Transverse colon (tissue), 4 donors: ENCODE data around the gene STK31.

Experiments
- EP300 ChIP-seq: sonication (generic); formaldehyde crosslinking; IDR thresholded peaks from one replicate; pipeline ENCODE4 v1.6.1; 2017; ENCODE audit warnings: antibody characterized with exemption, low read depth
- POLR2A ChIP-seq: fragments of 450-650 bp; IDR thresholded peaks from one replicate; pipeline ENCODE4 v1.6.1; 2016; ENCODE audit warnings: antibody characterized with exemption, mild to moderate bottlenecking, moderate library complexity
- POLR2AphosphoS5 ChIP-seq, 3 donors: sonication (generic); formaldehyde crosslinking; IDR thresholded peaks; one replicate each; pipeline ENCODE4 v1.6.1; 2016; ENCODE audit warnings: antibody characterized with exemption in 3 of 3
- TF ChIP-seq, protein P1 (sequence below), 5 experiments: fragments of 200-600 bp in 3 of 5; fragments of 450-650 bp in 2 of 5; sonication (generic) in 3 of 5; IDR thresholded peaks; 1 replicate in 2 of 5; 2 replicates in 3 of 5; pipeline ENCODE4 v1.5.1; 2016 to 2017; ENCODE audit warnings: antibody characterized with exemption in 5 of 5, inconsistent platforms in 3 of 5, mild to moderate bottlenecking in 2 of 5, moderate library complexity in 1 of 5

DNA sequence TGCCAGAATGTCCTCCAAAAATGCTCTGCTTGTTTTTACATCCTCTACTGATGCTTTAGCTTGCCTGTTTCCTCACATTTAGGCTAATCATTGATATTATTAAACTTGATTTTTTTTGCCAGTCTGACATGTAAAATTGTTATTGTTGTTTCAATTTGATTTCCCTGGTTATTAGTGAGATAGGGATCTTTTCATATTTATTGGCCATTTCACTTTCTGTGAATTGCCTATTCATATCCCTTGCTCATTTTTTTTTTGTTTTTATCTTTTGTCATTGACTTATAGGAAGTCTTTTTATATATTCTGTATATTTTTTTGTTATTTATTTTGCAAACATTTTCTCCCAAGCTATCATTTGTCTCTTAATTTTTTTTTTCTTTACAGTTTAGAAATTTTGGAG lies 16.8 kb upstream of the STK31 start:
- TF ChIP-seq, protein P1, sequence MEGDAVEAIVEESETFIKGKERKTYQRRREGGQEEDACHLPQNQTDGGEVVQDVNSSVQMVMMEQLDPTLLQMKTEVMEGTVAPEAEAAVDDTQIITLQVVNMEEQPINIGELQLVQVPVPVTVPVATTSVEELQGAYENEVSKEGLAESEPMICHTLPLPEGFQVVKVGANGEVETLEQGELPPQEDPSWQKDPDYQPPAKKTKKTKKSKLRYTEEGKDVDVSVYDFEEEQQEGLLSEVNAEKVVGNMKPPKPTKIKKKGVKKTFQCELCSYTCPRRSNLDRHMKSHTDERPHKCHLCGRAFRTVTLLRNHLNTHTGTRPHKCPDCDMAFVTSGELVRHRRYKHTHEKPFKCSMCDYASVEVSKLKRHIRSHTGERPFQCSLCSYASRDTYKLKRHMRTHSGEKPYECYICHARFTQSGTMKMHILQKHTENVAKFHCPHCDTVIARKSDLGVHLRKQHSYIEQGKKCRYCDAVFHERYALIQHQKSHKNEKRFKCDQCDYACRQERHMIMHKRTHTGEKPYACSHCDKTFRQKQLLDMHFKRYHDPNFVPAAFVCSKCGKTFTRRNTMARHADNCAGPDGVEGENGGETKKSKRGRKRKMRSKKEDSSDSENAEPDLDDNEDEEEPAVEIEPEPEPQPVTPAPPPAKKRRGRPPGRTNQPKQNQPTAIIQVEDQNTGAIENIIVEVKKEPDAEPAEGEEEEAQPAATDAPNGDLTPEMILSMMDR (IDR thresholded peaks at IDR 0.05), result no peak
- TF ChIP-seq POLR2A, result no peak
- no peak for TF ChIP-seq POLR2AphosphoS5 (IDR thresholded peaks at IDR 0.05)
- TF ChIP-seq EP300, result no peak
